ENCODE measurements around the gene CLIC1.
"Not testable (repeated sequence)": the region's sequence is repeated elsewhere in the genome, so short reads cannot be mapped to it uniquely, and the experiment has no call there.

CLIC1 gene

DNA sequence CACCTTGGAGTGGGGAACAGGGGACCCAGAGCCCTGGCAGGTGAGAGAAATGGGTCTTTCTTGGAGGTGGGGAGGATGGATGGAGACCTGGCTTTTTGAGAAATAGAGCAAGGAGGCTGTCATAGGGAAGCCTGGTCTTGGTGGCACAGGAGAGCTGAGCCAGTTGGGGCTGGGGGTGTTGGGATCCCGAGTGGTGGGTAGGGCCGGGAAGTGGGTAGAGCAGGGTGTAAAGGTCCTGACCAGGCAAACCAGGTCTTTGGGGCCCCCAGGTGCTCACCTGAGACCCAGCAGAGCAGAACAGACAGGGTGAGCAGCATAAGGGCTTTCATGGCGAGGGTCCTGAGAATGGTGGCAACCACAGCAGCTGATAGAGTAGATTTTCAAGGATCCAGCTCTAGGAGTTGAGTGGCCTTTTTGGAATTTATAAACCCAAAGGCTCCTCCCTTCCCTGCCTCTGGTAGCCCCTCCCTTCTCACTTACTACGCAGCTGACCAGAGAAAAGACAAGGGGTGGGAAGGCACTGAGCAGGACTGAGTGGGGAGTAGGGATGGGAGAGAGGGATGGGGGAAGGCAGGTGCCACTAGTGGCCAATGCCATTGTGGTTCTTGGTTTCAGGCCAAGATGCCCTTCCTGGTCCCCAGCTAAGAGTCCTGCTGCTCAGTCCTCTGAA is 14.8 kb downstream of the CLIC1 start, which contains the start of gene LY6G6C:
TSS of gene LY6G6C (minus strand) at position 396 of the 670 bp plus-strand sequence. CDS start at position 329, 67 bp downstream.
- no peak for DNase-seq

DNA sequence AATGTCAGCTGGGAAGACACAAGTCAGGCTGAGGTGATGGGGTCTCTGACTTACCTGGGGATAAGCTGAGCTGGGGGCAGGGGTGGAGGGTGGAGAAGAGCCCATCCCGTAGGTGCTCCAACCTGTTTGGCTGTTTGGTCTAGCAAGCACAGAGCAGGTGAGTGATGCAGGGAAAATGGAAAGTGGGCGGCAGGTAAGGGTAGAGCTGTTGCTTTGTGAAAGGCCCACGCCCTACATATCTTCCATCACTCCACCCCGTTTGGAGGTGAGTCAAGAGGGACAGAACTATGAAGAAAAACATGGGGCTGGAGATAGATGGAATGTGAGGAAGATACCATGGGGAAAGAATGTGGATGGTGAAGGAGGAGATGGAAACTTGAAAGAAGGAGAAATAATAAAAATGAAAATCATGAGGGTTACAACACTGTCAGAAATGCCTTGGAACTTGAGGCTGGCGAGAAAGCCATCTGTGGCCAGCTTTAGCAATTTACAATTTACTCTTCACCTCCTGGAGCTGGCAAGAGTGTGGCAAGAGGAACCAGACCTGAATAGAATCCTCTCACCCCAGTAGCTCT is 16.0 kb downstream of the CLIC1 start:
- no peak for DNase-seq

DNA sequence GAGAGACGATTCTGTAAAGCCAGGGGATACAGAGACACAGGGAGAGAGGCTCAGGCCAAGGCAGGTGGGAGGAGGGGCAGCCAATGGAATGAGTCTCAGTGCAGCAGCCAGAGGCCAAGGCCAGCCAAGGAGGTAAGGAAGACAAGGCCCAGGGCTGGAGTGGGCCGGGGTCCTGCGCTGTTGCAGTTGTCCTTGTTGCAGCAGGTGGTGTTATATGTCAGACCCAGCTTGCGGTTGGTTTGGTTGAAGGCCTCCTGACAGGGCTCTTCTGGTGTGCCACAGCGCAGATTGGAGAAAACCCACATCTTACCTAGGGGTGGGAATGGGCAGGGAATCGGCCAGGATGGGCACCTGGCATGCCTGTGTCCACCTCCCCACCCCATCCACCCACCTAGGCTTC is 17.3 kb downstream of the CLIC1 start:
- DNase-seq, result no peak

DNA sequence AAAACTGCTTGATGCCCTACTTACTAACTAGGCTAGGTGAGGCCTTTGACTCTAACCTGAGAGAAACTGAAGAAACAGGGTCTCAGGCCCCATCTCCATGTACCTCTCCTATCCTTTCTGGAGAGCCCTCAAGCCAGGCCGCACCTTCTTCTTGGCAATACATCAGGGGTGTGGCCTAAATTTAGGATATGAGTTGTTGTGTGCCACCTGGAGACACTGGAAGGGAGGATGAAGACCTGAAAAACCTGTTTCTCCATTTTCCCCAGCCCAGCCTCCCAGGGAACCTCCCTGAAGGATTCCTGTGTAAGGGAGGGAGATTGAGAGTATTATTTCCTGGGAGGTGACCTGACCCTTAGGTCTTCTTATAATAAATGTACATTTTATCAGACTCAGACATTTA is 18.1 kb downstream of the CLIC1 start:
- DNase-seq, result no peak

DNA sequence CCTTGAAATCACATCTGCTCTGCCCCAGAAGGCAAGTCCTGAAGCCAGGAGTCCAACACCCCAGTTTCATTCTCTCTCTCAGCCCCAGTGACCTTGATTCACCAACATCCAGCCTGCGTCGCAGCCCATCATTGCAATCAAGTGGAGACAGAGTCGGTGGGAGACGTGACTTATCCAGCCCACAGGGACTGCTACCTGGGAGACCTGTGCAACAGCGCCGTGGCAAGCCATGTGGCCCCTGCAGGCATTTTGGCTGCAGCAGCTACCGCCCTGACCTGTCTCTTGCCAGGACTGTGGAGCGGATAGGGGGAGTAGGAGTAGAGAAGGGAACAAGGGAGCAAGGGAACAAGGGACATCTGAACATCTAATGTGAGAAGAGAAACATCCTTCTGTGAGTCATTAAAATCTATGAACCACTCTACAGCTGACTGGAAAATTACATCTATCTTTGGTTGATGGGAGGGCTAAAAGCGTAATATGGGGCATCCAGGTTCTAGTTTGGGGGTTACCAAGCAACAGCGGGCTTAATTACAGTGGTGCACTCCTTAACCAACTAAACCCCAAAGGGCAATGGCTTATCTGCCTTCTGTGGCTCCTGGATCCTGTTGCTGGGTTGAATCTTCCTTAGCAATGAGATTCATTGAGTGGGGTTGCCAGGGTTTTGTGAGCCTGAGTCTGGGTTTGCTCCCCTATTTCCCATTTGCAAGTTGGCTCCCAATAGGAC is 18.7 kb downstream of the CLIC1 start:
- no peak for DNase-seq

DNA sequence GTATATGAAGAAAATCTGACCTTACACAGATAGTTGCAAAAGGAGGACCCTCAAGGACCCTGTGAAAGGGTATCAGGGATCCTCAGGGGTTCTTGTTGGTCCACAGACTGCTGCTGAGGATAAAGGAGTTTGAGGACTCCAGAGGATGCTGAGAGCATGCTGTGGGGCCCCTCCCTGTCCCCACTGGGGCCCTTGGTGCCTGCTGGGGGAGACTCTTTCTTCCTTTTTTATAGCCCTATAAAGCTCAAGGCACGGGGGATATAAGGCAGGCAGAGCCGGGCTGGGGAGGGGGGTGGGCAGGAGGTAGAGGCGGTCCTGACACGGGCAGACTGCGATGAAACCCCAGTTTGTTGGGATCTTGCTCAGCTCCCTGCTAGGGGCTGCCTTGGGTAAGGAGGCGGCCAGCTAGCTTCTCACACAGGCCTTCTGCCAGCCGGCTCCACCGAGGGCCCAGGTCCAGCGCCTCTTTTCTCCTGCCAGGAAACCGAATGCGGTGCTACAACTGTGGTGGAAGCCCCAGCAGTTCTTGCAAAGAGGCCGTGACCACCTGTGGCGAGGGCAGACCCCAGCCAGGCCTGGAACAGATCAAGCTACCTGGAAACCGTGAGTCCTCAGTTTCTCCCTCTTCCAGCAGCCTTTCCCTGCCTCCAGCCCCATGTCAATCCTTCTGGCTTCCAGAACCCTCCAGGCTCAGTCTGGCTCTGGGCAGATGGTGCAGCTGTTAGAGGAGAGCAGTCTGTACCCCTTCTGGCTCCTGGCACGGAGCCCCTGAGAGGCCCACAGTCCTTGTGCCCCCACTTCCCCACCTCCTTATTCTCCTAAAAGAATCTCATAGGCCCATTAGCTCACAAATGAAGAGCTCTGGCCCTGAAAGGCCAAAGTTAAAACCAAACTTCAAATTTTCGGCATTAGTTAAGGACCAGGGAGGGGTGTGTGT is 21.0 kb downstream of the CLIC1 start, which contains the start of gene LY6G6D:
TSS of gene LY6G6D (plus strand) at position 327 of the 937 bp plus-strand sequence. CDS start at position 335, 8 bp downstream.
- no peak for DNase-seq

DNA sequence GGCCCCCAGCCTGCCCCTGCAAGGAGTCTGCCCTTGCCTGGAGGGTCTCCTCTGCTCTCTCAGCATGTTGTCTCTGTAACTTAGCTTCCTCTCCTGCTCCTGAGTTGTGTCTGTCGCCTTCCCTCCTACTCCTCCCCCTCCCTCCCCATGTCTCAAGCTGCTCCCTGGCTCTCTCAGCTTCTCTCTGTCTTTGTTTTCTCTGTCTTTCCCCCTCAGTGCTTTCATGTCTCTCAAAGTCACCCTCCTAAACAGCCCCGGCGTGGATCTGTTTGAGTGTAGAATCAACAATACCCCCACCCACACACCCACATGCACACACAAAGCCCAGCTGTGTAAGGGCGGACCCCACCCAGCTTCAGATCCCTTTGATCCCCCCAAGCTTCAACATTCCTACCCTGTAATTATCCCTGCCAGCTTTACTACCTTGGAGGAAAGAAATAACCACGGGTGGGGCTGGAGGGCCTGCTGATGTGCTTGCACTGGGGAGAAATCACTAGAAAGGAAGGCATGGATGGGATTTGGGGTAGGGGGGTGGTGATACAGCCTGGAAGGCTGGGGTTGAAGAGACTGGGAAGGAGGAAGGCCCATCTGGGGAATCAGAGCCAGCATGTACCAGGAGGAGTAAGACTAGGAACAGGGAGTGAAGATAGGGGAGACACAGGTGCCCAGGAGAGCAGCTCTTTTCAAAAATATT is 22.2 kb downstream of the CLIC1 start:
- no peak for DNase-seq

DNA sequence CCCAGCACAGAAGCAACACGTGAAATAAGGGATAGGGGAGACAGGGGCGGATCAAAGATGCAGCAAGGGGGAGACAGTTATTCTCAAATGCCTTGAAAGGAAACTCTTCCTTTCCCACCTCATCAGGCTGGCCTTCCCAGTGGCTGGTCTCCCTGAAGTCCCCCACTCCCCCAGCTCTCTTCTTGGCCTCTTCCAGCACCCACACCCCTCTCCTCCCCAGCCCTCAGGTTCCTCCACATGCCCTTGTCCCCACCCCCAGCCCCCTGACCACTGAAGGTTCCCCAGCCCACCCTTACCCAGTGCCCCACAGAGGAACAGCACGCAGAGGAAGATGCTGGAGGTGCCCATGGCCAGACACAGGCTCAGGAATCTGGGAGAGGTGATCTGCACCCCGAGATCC is 22.9 kb downstream of the CLIC1 start:
- no peak for DNase-seq

DNA sequence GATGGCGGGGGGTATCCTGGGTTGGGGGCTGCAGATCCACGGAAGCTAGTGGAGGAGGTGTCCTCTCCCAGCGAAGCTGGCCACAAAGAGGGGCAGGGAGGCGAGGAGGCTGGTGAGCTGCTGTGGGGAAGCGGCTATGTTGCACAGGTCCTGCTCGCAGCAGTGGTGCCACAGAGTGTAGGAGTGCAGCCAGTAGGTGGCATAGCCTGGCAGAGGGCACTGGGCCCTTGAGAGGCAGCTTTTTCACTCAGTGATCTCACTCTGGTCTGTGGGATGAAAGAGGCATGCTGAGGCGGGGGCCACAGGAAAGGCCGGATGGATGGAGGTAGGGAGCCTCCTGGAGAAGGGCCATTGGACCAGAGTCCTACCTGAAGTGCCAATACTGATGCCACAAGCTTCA is 24.0 kb downstream of the CLIC1 start:
- no peak for DNase-seq

DNA sequence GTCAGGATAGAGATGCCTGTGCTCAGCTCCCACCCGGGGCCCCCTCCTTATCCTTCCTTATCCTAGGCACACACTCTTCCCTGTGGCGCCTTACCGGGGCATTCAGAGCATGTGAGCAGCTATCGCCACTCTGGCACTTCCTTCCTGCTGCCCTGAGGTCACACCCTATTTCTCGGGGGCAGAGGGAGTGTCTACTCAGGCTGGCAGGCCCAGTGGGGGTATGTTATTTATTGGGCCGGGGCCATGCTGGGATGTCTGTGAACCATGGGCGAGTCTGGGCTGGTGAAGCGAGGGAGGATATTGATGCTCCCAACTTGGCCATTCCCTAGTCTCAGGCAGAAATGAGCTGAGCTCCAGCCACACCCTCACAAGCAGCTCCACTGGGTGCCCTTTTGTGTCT is 25.1 kb downstream of the CLIC1 start:
- DNase-seq, result no peak

DNA sequence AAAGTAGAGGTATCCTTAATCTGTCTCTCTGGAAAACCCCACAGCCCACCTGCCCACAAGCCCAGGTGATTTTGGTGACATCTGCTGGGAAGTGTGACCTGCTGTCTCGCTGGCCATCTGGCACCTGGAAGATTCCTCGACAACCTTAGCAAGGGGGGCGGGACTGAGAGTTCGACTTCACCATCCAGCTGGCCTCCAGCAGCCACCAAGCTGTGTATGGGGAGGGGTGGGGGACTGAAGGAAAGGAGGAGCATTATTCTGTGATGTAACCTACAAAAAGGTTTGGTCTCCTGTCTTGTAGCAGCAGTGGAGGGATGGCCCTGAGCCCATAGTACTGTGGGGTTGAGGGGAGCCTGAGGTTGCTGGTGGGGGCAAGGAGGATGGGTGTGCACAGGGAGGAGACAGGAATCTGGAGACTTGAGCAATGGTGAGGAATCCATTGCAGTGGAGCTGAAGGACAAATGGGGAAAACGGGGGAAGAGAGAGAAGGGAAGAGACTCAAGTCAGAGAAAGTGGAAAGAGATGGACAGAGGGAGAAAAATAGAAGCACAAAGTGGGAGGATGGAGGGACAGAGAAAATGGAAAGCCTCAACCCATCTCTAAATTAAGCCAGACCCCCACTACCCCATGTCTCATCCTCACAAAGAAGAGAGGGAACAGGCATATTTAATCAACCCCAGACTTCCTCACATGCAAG is 25.7 kb downstream of the CLIC1 start:
- no peak for DNase-seq

DNA sequence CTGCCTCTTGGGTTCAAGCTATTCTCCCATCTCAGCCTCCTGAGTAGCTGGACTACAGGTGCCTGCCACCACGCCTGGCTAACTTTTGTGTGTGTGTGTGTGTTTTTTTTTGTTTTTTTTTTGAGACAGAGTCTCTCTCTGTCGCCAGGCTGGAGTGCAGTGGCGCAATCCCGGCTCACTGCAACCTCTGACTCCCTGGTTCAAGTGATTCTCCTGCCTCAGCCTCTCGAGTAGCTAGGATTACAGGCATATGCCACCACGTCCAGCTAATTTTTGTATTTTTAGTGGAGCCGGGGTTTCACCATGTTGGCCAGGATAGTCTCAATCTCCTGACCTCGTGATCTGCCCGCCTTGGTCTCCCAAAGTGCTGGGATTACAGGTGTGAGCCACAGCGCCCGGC is 27.2 kb downstream of the CLIC1 start:
- not testable (repeated sequence) for DNase-seq

DNA sequence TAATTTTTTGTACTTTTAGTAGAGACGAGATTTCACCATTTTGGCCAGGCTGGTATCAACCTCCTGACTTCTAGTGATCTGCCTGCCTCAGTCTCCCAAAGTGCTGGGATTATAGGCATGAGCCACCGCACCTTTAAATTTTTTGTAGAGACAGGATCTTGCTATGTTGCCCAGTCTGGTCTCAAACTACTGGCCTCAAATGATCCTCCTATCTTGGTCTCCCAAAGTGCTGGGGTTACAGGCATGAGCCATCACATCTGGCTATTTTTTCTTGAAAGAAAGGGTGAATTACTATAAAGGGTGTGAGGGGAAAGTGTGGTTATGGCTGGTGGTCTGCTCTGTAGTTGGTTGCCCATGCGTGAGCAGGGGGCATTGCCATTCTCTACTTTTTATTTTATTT is 28.1 kb downstream of the CLIC1 start:
- no peak for DNase-seq

DNA sequence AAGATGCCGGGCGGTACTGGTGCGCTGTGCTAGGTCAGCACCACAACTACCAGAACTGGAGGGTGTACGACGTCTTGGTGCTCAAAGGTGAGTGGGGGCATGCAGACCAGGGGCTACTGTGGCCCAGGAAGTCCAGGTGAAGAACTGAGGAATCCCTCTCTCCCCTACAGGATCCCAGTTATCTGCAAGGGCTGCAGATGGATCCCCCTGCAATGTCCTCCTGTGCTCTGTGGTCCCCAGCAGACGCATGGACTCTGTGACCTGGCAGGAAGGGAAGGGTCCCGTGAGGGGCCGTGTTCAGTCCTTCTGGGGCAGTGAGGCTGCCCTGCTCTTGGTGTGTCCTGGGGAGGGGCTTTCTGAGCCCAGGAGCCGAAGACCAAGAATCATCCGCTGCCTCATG is 28.6 kb downstream of the CLIC1 start:
- DNase-seq, result no peak

DNA sequence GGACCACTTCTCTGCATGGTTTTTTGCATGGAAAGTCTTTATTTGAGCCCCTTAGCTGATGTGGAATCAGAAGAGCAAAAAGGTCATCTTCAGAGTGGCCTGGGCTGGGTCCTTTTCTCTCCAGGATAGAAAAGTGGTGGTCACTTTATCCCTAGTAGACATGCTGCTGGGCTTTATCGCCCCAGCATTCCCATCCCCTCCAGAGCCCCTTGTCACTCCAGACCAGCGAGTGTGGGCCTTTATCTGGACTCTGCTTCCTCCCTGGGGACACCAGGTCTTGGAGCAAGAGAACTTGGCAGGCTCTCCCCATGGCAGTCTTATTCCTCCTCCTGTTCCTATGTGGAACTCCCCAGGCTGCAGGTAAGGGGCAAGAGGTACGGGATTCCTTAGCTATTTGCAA is 29.7 kb downstream of the CLIC1 start, which contains the start of gene LY6G6F:
TSS of gene LY6G6F (plus strand) at position 268 of the 400 bp plus-strand sequence. CDS start at position 309, 41 bp downstream.
- no peak for DNase-seq

DNA sequence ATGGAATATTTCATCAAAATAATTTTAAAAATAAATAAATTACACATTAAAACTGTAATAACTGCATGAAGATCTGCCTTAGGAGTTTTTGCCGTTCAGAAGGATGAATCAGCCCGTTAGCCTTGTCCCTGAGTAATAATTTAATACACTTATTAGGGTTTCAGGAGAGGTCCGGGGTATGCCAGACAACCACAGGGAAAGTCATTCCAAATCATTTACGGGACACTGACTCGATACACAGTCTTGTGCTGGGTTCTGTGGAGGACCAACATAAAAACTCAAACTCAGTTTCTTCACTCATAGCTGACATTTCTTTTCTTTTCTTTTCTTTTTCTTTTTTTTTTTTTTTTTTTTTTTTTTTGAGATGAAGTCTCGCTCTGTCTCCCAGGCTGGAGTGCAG is 30.4 kb downstream of the CLIC1 start:
- no peak for DNase-seq

DNA sequence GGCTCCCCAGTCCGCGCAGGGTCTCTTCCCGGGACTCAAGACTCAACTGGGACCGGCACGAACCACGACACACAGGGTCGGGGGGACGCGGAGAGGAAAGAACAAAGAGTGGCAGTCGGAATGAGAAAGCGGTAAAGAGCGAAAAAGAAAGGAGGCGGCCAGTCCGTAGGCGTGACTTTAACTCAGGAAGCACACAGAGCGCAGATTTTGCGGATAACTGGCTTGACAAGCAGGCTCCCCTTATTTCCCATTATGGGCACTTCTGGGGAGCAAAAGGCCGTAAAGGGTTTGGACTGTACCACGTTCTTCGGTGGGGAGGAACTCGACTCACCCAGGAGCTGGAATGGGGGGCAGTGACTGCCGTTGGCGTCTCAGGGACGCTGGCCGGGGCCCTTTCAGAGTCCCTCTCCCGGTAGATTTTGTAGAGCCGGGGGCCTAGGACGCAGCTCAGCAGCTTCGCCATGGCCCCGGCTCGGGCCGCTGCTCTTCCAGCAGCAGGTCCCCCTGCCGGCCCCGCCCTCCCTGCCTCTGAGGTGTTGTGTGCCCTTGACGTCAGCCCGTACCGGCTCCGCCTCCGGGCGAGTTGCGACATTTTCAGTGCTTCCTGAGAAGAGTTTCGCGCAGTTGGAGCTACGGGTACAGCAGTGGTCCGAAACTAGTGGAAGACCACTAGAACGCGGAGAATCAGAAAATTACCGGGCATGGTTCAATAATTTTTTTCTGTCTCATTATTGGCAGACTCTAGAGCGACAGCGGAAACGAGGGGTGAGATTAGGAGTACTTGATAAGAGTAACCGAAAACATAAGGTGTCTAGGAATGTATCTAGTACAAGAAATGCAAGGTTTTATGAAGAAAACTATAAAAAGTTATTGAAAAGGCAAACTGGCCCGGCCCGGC is 33.3 kb downstream of the CLIC1 start, which contains the start of gene ABHD16A:
TSS of gene ABHD16A (minus strand) at position 506 of the 898 bp plus-strand sequence. CDS start at position 463, 43 bp downstream.
- peak; percentile 96 for DNase-seq

DNA sequence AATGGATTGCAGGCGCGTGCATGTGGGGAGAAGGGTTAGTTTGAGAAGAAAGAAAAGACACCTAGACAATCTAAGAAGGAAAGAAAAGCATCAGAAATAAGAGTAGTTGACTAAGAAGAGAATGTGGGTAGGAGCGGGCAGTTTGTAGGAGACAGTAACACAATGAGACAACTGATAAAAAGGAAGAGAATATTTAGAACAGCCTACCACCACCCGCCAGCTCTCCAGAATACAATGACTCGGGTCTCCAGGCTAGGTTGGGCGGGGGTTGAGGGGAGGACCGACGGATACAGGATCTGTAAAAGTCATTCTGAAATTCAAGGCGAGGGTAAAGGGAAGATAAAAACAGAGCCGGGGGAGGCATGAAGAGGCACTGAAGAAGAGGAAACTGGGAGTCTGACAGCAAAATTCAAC is 33.9 kb downstream of the CLIC1 start:
- no peak for DNase-seq

DNA sequence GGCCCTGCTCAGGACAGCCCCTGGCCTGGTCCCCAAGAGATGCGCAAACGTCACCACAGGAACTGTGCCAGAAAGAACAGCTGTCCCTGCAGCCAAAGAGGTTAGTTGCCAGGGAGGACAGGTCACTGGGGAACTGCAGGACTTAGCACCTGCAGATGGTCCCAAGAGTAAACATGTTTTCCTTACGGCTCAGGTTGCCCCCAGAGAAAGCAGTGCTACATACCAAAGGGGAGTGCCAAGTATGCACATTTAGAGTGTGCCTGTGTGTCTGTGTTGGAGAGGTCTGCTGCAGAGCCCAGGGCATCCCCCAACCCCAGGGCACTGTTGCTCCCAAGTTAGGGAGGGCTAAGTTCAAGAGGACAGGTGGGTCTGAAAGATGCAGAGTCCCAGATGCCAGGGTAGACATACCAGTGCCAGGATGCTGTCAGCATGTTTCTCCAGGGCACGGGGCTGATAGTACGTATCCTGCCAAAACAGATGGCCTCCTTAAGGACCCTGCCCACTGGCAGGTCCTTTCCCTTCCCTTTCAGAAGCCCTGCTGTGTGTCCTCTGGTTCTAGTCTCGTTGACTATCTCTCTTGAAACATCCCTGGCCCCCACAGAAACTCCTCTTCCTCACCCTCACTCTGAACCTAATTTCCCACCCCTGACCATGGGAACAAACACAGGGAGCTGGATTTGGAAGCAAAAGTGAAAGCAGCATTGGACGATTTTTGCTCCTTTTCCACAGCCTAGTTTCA is 34.5 kb downstream of the CLIC1 start:
- no peak for DNase-seq
